Measurements from ENCODE around the gene ETV4. TPM values are rescaled to one million over a fixed set of nuclear protein-coding genes. Genes with fewer than 3 reads are reported as not detected.

The ETV4 gene
- total and polyA plus RNA-seq, 2 donors (not counting 1 experiment from before 2014, with no cell fraction given), result not detected

GRCh38 chr17:43559161-43559816, 13.1 kb upstream of the ETV4 start:
- no peaks in the 10 kb centered on the region for H4K20me1 ChIP-seq (ENCODE audit: control insufficient read depth, insufficient read depth, low read length, poor library complexity, severe bottlenecking)
- ATAC-seq (ENCODE audit: low read depth) (no peak), DNase-seq (no peak)
- H2AFZ ChIP-seq (ENCODE audit: insufficient read depth, low read depth, low read length, poor library complexity, severe bottlenecking), result no peak overlapping the region
- H3K27me3 ChIP-seq (replicated peaks in 1 of 4; ENCODE audit: control extremely low read depth in 1 of 4, control insufficient read depth in 3 of 4, insufficient read depth in 4 of 4, low read length in 3 of 4), result peaks cover 0 to 35% (median 18%) of the 10 kb centered on the region in 4 experiments
- peaks cover 60% of the 10 kb centered on the region for H3K27me3 Mint-ChIP-seq
- no peaks in the 10 kb centered on the region for H3K9me3 Mint-ChIP-seq (ENCODE audit: insufficient read depth)
- no peak overlapping the region for H3K4me3 Mint-ChIP-seq
- POLR2A ChIA-PET, result no interaction called here
- no peaks in the 10 kb centered on the region for H3K4me1 ChIP-seq (ENCODE audit: control insufficient read depth in 2 of 2, insufficient read depth in 2 of 2, low read length in 2 of 2)
- H3K79me2 ChIP-seq (ENCODE audit: control insufficient read depth, insufficient read depth, low read length), result no peaks in the 10 kb centered on the region
- H3K27ac Mint-ChIP-seq, result no peak overlapping the region
- H3K4me2 ChIP-seq (replicated peaks; ENCODE audit: low read depth, low read length, poor library complexity, severe bottlenecking), result no peak overlapping the region
- no peaks in the 10 kb centered on the region for H3K4me1 Mint-ChIP-seq
- H3K4me3 ChIP-seq (ENCODE audit: control extremely low read depth in 1 of 5, extremely low read depth in 1 of 5, insufficient read depth in 1 of 5, low read depth in 2 of 5, low read length in 4 of 5), result no peak overlapping the region
- 88% methylated on average over 7 of the region's 7 CpGs for WGBS (ENCODE audit: insufficient coverage)
- H3K9ac ChIP-seq (ENCODE audit: low read length), result no peak overlapping the region
- no peak overlapping the region for H3K27ac ChIP-seq (ENCODE audit: low read length in 2 of 2)
- H3K9me3 ChIP-seq (ENCODE audit: control extremely low read depth in 1 of 3, control insufficient read depth in 2 of 3, insufficient read depth in 1 of 3, low read length in 2 of 3), result no peaks in the 10 kb centered on the region
- intact Hi-C loops (cut with micrococcal nuclease), result no loop called here
- no peaks in the 10 kb centered on the region for H3K36me3 ChIP-seq (replicated peaks in 1 of 2; ENCODE audit: control extremely low read depth in 1 of 2, control insufficient read depth in 1 of 2, extremely low read depth in 1 of 2, insufficient read depth in 2 of 2, low read length in 1 of 2)
- TF ChIP-seq, protein P1, sequence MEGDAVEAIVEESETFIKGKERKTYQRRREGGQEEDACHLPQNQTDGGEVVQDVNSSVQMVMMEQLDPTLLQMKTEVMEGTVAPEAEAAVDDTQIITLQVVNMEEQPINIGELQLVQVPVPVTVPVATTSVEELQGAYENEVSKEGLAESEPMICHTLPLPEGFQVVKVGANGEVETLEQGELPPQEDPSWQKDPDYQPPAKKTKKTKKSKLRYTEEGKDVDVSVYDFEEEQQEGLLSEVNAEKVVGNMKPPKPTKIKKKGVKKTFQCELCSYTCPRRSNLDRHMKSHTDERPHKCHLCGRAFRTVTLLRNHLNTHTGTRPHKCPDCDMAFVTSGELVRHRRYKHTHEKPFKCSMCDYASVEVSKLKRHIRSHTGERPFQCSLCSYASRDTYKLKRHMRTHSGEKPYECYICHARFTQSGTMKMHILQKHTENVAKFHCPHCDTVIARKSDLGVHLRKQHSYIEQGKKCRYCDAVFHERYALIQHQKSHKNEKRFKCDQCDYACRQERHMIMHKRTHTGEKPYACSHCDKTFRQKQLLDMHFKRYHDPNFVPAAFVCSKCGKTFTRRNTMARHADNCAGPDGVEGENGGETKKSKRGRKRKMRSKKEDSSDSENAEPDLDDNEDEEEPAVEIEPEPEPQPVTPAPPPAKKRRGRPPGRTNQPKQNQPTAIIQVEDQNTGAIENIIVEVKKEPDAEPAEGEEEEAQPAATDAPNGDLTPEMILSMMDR (IDR thresholded peaks at IDR 0.05), result no peak
- TF ChIP-seq EZH2 (IDR thresholded peaks at IDR 0.05; ENCODE audit: borderline replicate concordance, insufficient read depth, low read depth, low read length, poor library complexity, severe bottlenecking), result no peak
- CTCF ChIA-PET, result interaction anchor here (1.1 to 1.2 kb wide), 2 partner anchors 19 to 115 kb away, joined by 4 read pairs; no protein-coding TSS in a partner anchor

DNA sequence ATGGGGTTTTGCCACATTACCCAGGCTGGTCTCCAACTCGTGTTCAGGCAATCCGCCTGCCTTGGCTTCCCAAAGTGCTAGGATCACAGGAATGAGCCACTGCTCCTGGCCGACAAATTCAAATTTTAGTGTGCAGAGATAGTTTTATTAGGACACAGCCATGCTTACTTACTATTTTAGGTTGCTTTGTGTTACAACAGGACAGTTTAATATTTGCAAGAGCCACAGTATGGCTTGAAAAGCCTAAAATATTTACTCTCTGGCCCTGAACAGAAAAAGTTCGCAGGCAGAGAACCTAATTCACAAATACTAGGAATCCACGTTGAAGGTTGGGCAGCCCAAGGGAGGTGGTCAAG, 12.6 kb upstream of the ETV4 start:
- no peak overlapping the region for H3K9ac ChIP-seq (ENCODE audit: low read length)
- H3K27me3 Mint-ChIP-seq, result peaks cover 60% of the 10 kb centered on the region
- no peak for ATAC-seq (ENCODE audit: low read depth)
- no peak overlapping the region for H3K4me3 ChIP-seq (ENCODE audit: control extremely low read depth in 1 of 5, extremely low read depth in 1 of 5, insufficient read depth in 1 of 5, low read depth in 2 of 5, low read length in 4 of 5)
- ChIA-PET CTCF (interaction anchor here (1.2 kb wide), 1 partner anchor 20 kb away, joined by 4 read pairs; no protein-coding TSS in a partner anchor), POLR2A (no interaction called here)
- 69% methylated on average over 3 of the region's 5 CpGs for WGBS (ENCODE audit: insufficient coverage)
- H3K4me2 ChIP-seq (replicated peaks; ENCODE audit: low read depth, low read length, poor library complexity, severe bottlenecking), result no peak overlapping the region
- H3K36me3 ChIP-seq (replicated peaks in 1 of 2; ENCODE audit: control extremely low read depth in 1 of 2, control insufficient read depth in 1 of 2, extremely low read depth in 1 of 2, insufficient read depth in 2 of 2, low read length in 1 of 2), result no peaks in the 10 kb centered on the region
- H3K4me3 Mint-ChIP-seq, result no peak overlapping the region
- no peaks in the 10 kb centered on the region for H4K20me1 ChIP-seq (ENCODE audit: control insufficient read depth, insufficient read depth, low read length, poor library complexity, severe bottlenecking)
- no peaks in the 10 kb centered on the region for H3K4me1 Mint-ChIP-seq
- no peaks in the 10 kb centered on the region for H3K9me3 ChIP-seq (ENCODE audit: control extremely low read depth in 1 of 3, control insufficient read depth in 2 of 3, insufficient read depth in 1 of 3, low read length in 2 of 3)
- H3K27me3 ChIP-seq (replicated peaks in 1 of 4; ENCODE audit: control extremely low read depth in 1 of 4, control insufficient read depth in 3 of 4, insufficient read depth in 4 of 4, low read length in 3 of 4), result peaks cover 0 to 34% (median 17%) of the 10 kb centered on the region in 4 experiments
- no peak overlapping the region for H3K27ac ChIP-seq (ENCODE audit: low read length in 2 of 2)
- intact Hi-C loops (cut with micrococcal nuclease), result no loop called here
- no peaks in the 10 kb centered on the region for H3K79me2 ChIP-seq (ENCODE audit: control insufficient read depth, insufficient read depth, low read length)
- H3K9me3 Mint-ChIP-seq (ENCODE audit: insufficient read depth), result no peaks in the 10 kb centered on the region
- H3K27ac Mint-ChIP-seq, result no peak overlapping the region
- no peak overlapping the region for H2AFZ ChIP-seq (ENCODE audit: insufficient read depth, low read depth, low read length, poor library complexity, severe bottlenecking)
- DNase-seq, result no peak
- TF ChIP-seq, protein P1 (IDR thresholded peaks at IDR 0.05), result no peak
- no peak for TF ChIP-seq EZH2 (IDR thresholded peaks at IDR 0.05; ENCODE audit: borderline replicate concordance, insufficient read depth, low read depth, low read length, poor library complexity, severe bottlenecking)
- no peaks in the 10 kb centered on the region for H3K4me1 ChIP-seq (ENCODE audit: control insufficient read depth in 2 of 2, insufficient read depth in 2 of 2, low read length in 2 of 2)
